HFF-Myc (cell line): ENCODE data around the gene MAN2C1.
A peak's percentile ranks its signal among the peaks of the same experiment; 100 is the strongest.
"Not testable (repeated sequence)": the region's sequence is repeated elsewhere in the genome, so short reads cannot be mapped to it uniquely, and the experiment has no call there.

Experiments used
- DNase-seq: peaks from one replicate; pipeline ENCODE4 v3.0.0-alpha.2; 2011; ENCODE audit warnings: low read depth; ENCODE audit errors: extremely low read depth
- H3K4me3 ChIP-seq: replicated peaks from 2 replicates; pipeline ENCODE4 v1.5.1; 2011; ENCODE audit warnings: low read depth, mild to moderate bottlenecking, control low read depth, low read length
- CTCF ChIP-seq: IDR thresholded peaks from 2 replicates; pipeline ENCODE4 v1.5.1; 2012; ENCODE audit warnings: mild to moderate bottlenecking, low read depth, low read length, control low read depth; ENCODE audit errors: missing control alignments

The MAN2C1 gene

GRCh38 chr15:75335705-75336355 is 32.6 kb downstream of the MAN2C1 start, which contains the start of gene COMMD4:
TSS of gene COMMD4 (plus strand) at chr15:75336063. CDS start at chr15:75336090, 27 bp downstream.
- H3K4me3 ChIP-seq, result peak within 1 kb of the TSS; percentile 85
- peak; percentile 78 for DNase-seq
- no peak for TF ChIP-seq CTCF

- peak overlapping the region; percentile 85 for H3K4me3 ChIP-seq
- DNase-seq, result no peak
- no peak for TF ChIP-seq CTCF
These were observed 33.1 kb downstream of the MAN2C1 start for GRCh38 chr15:75335313-75335704.

- H3K4me3 ChIP-seq, DNase-seq: not testable (repeated sequence)
These were observed 34.6 kb downstream of the MAN2C1 start for GRCh38 chr15:75333654-75334419.

GRCh38 chr15:75332093-75332492 is 36.3 kb downstream of the MAN2C1 start:
- H3K4me3 ChIP-seq, DNase-seq: not testable (repeated sequence)

- no peak for DNase-seq
- TF ChIP-seq CTCF, result no peak
- H3K4me3 ChIP-seq, result no peak overlapping the region
These were observed 38.8 kb downstream of the MAN2C1 start for GRCh38 chr15:75329571-75329970.

GRCh38 chr15:75328493-75329314 is 39.7 kb downstream of the MAN2C1 start:
- H3K4me3 ChIP-seq, result no peak overlapping the region
- no peak for DNase-seq
- TF ChIP-seq CTCF, result no peak

GRCh38 chr15:75327491-75327890 is 40.9 kb downstream of the MAN2C1 start:
- no peak for TF ChIP-seq CTCF
- no peak for DNase-seq
- H3K4me3 ChIP-seq, result no peak overlapping the region
